Karpas-422 (cell line): Measurements from ENCODE around the gene SNX11. TPM values are rescaled to one million over a fixed set of nuclear protein-coding genes. Genes with fewer than 3 reads are reported as not detected.
"Not testable (repeated sequence)": the region's sequence is repeated elsewhere in the genome, so short reads cannot be mapped to it uniquely, and the experiment has no call there.

Source experiments
- DNase-seq: peaks from one replicate; pipeline ENCODE4 v3.0.0-alpha.2; 2015
- H2AFZ ChIP-seq: fragments of 200-600 bp; sonication (generic); 2 replicates; pipeline ENCODE4 v1.6.1; 2014; ENCODE audit warnings: antibody characterized with exemption, low read length, mixed read lengths
- H3K27ac ChIP-seq: fragments of 200-600 bp; sonication (generic); 2 replicates; pipeline ENCODE4 v1.5.1; 2014; ENCODE audit warnings: mild to moderate bottlenecking, low read length, moderate library complexity
- H3K27me3 ChIP-seq: fragments of 200-600 bp; sonication (generic); 2 replicates; pipeline ENCODE4 v1.6.1; 2014; ENCODE audit warnings: low read length, mixed read lengths
- H3K36me3 ChIP-seq: fragments of 200-600 bp; sonication (generic); 2 replicates; pipeline ENCODE4 v1.6.1; 2014; ENCODE audit warnings: low read length, mixed read lengths; ENCODE audit not compliant: insufficient read depth
- H3K4me1 ChIP-seq: fragments of 200-600 bp; sonication (generic); 2 replicates; pipeline ENCODE4 v1.6.1; 2014; ENCODE audit warnings: mild to moderate bottlenecking, low read length, mixed read lengths
- H3K4me2 ChIP-seq: fragments of 200-600 bp; sonication (generic); 2 replicates; pipeline ENCODE4 v1.6.1; 2014; ENCODE audit warnings: low read length, low read depth, mild to moderate bottlenecking; ENCODE audit not compliant: poor library complexity, severe bottlenecking
- H3K4me3 ChIP-seq: fragments of 200-600 bp; sonication (generic); 2 replicates; pipeline ENCODE4 v1.5.1; 2014; ENCODE audit warnings: mild to moderate bottlenecking, antibody characterized with exemption, low read length, mixed read lengths
- H3K79me2 ChIP-seq: fragments of 200-600 bp; sonication (generic); 2 replicates; pipeline ENCODE4 v1.6.1; 2014; ENCODE audit warnings: mild to moderate bottlenecking, low read length, mixed read lengths
- H3K9ac ChIP-seq: fragments of 200-600 bp; sonication (generic); 2 replicates; pipeline ENCODE4 v1.6.0; 2014; ENCODE audit warnings: low read length
- H3K9me2 ChIP-seq: fragments of 200-600 bp; sonication (generic), shearing (Covaris generic); replicated peaks from 2 replicates; pipeline ENCODE4 v1.6.0; 2014; ENCODE audit warnings: mild to moderate bottlenecking, low read length, moderate library complexity; ENCODE audit not compliant: insufficient read depth
- H3K9me3 ChIP-seq: fragments of 300-700, 200-600 bp; sonication (generic); 2 replicates; pipeline ENCODE4 v1.6.1; 2014; ENCODE audit warnings: low read length, mixed read lengths
- H4K20me1 ChIP-seq: fragments of 200-600 bp; sonication (generic); 2 replicates; pipeline ENCODE4 v1.6.1; 2014; ENCODE audit warnings: mild to moderate bottlenecking, antibody characterized with exemption, low read length, low read depth; ENCODE audit not compliant: insufficient read depth
- total RNA-seq: library from RNA; depleted of rRNA; stranded (reverse); fragments of >200 nt; shearing (Covaris generic); gene quantifications from 2 replicates; pipeline ENCODE4 v1.2.3, GENCODE V29; 2014; ENCODE audit warnings: low replicate concordance

SNX11 gene
- total RNA-seq, 1 experiment from 2014 or later: 16.4 TPM

DNA sequence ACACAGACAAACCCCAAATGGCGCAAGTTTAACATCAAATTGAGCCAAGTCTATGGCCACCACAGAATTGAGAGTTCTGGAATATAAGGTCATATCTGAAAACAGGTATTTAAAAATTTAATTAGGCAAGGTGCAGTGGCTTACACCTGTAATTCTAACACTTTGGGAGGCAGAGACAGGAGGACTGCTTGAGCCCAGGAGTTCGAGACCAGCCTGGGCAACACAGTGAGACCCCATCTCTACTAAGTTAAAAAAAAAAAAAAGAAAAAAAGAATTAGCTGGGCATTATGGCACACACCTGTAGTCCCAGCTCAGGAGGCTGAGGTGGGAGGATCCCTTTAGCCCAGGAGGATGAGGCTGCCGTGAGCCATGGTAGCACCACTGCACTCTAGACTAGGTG, 40.3 kb upstream of the SNX11 start:
- H3K36me3 ChIP-seq: peaks cover 37% of the 10 kb centered on the region
- no peak overlapping the region for H2AFZ ChIP-seq
- DNase-seq: no peak

DNA sequence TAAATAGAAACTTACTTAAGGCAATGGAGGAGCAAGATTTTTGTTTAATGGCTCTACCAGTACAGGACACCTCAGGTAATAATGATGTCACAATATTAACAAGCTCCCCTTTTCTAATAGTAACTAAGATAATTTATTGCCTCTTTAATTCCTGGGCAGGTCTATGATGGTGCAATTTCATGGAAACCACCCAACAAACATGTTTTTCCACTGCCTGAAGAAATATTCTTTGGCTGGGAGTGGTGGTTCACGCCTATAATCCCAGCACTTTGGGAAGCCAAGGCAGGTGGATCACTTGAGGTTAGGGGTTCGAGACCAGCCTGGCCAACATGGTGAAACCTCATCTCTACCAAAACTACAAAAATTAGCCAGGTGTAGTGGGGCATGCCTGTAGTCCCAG, 39.8 kb upstream of the SNX11 start:
- not testable (repeated sequence) for H2AFZ ChIP-seq, H3K79me2 ChIP-seq, H3K4me2 ChIP-seq, H4K20me1 ChIP-seq, H3K4me1 ChIP-seq, H3K9ac ChIP-seq, H3K4me3 ChIP-seq, H3K27ac ChIP-seq, DNase-seq, H3K9me3 ChIP-seq, H3K27me3 ChIP-seq, H3K9me2 ChIP-seq
- H3K36me3 ChIP-seq: peaks cover 33% of the 10 kb centered on the region

More for the DNA sequence above, 40.3 kb upstream of the SNX11 start:
- H3K9ac ChIP-seq: no peak overlapping the region
- H3K4me2 ChIP-seq: no peak overlapping the region
- H3K4me1 ChIP-seq: no peaks in the 10 kb centered on the region
- H3K4me3 ChIP-seq: no peak overlapping the region
- no peaks in the 10 kb centered on the region for H3K9me2 ChIP-seq
- H3K27ac ChIP-seq: no peak overlapping the region
- no peaks in the 10 kb centered on the region for H4K20me1 ChIP-seq
- H3K27me3 ChIP-seq: no peaks in the 10 kb centered on the region
- H3K79me2 ChIP-seq: no peaks in the 10 kb centered on the region; the same call in 1 of the 2 replicates
- no peaks in the 10 kb centered on the region for H3K9me3 ChIP-seq

GRCh38 chr17:48068491-48068961, 39.0 kb upstream of the SNX11 start:
- DNase-seq: peak; percentile 64
- peaks cover 30% of the 10 kb centered on the region for H3K36me3 ChIP-seq
- no peaks in the 10 kb centered on the region for H3K27me3 ChIP-seq
- H3K9me2 ChIP-seq: no peaks in the 10 kb centered on the region
- H3K27ac ChIP-seq: no peak overlapping the region
- H3K4me2 ChIP-seq: no peak overlapping the region
- no peaks in the 10 kb centered on the region; the same call in 1 of the 2 replicates for H3K79me2 ChIP-seq
- no peak overlapping the region for H3K4me3 ChIP-seq
- no peaks in the 10 kb centered on the region for H4K20me1 ChIP-seq
- no peak overlapping the region for H3K9ac ChIP-seq
- no peaks in the 10 kb centered on the region for H3K9me3 ChIP-seq
- H3K4me1 ChIP-seq: no peaks in the 10 kb centered on the region
- no peak overlapping the region for H2AFZ ChIP-seq

- Histone ChIP-seq H3K79me2 (no peaks in the 10 kb centered on the region; the same call in 1 of the 2 replicates), H4K20me1 (no peaks in the 10 kb centered on the region), H3K9me2 (no peaks in the 10 kb centered on the region), H2AFZ (no peak overlapping the region), H3K27ac (no peak overlapping the region), H3K4me2 (no peak overlapping the region), H3K36me3 (peaks cover 29% of the 10 kb centered on the region; the same call in 1 of the 2 replicates), H3K9ac (no peak overlapping the region), H3K27me3 (no peaks in the 10 kb centered on the region), H3K4me1 (no peaks in the 10 kb centered on the region), H3K9me3 (no peaks in the 10 kb centered on the region), H3K4me3 (no peak overlapping the region)
- no peak for DNase-seq
These were observed 37.4 kb upstream of the SNX11 start for GRCh38 chr17:48070195-48070594.

DNA sequence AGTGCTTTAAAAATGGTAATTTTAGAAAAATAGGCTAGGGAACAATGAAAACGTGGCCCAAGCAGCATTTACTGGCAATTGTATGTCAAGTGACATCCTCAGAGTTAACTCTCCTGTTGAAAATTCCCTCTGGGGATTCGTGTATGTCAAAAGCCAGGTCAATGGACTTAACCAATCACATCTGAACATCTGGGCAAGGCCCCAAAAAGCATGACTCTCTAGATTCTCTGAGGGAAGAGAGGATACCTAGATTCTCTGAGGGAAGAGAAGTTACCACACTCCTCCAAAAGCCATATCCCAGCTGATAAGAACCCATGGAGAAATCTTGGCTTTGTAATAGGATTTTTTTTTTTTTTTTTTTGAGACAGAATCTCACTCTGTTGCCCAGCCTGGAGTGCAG, 35.9 kb upstream of the SNX11 start:
- H3K36me3 ChIP-seq: peaks cover 24% of the 10 kb centered on the region; the same call in 1 of the 2 replicates

DNA sequence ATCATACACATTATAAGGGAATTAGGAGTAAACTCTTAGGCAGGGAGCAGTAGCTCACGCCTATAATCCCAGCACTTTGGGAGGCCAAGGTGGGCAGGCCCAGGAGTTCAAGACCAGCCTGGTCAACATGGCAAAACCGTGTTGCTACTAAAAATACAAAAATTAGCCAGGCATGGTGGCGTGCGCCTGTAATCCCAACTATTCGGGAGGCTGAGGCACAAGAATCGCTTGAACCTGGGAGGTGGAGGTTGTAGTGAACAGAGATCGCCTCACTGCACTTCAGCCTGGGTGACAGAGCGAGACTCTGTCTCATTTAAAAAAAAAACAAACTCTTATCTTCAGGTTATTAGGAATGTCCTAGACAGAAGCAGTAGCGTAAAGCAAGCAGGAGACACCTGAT, 34.8 kb upstream of the SNX11 start:
- H3K4me2 ChIP-seq, H4K20me1 ChIP-seq, H3K9me2 ChIP-seq, H3K9ac ChIP-seq, H3K27me3 ChIP-seq, H3K4me3 ChIP-seq, H3K79me2 ChIP-seq, H2AFZ ChIP-seq, H3K9me3 ChIP-seq, H3K4me1 ChIP-seq, DNase-seq, H3K27ac ChIP-seq: not testable (repeated sequence)
- H3K36me3 ChIP-seq: peaks cover 19% of the 10 kb centered on the region; the same call in 1 of the 2 replicates

More for the DNA sequence above, 35.9 kb upstream of the SNX11 start:
- Histone ChIP-seq H3K9ac (no peak overlapping the region), H3K4me3 (no peak overlapping the region), H4K20me1 (no peaks in the 10 kb centered on the region), H3K79me2 (no peaks in the 10 kb centered on the region; the same call in 1 of the 2 replicates), H3K9me3 (no peaks in the 10 kb centered on the region), H3K4me2 (no peak overlapping the region), H3K27me3 (no peaks in the 10 kb centered on the region), H3K4me1 (no peaks in the 10 kb centered on the region), H3K9me2 (no peaks in the 10 kb centered on the region), H2AFZ (no peak overlapping the region), H3K27ac (no peak overlapping the region)
- DNase-seq: no peak

GRCh38 chr17:48073566-48074094, 33.9 kb upstream of the SNX11 start:
- H3K27me3 ChIP-seq, H4K20me1 ChIP-seq, H2AFZ ChIP-seq, H3K9me2 ChIP-seq, H3K4me3 ChIP-seq, H3K9me3 ChIP-seq, H3K9ac ChIP-seq, H3K27ac ChIP-seq, H3K4me1 ChIP-seq, H3K79me2 ChIP-seq, H3K4me2 ChIP-seq, DNase-seq: not testable (repeated sequence)
- peaks cover 19% of the 10 kb centered on the region; the same call in 1 of the 2 replicates for H3K36me3 ChIP-seq

DNA sequence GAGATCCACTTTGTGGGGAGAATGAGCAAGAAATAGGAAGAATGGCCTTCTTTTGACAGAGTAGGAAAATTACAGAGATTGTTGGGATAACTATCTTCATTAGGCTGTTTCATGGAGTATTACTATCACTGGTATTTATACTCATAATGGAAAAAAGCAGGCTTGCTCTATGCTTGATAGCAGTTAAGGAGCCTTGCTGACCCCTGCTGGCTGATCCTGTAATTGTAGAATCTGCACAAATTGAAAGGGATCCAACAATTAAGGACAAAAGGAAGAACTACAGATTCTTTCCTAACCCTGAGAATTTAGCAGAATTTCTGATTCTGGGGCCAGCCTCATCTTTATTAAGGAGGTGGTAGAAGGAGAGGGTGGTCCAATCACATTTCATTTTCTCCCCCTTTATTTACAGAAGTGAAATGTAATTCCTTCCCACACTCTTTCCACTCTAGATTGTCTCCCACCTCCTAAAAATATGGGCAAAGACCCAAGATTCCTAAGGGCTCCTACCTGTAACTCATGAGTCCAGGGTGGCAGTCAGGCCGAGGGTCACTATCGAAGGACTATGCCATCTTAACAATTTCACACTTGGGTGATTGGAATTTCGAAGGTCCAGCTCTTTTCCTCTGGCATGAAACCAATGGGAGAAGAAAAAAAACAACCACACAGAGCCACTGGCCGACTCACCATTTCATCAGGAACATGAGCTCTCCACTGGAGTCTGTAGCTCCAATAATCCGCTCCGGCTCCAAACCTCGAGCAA, 33.1 kb upstream of the SNX11 start:
- Histone ChIP-seq H3K9ac (no peak overlapping the region), H3K79me2 (peaks cover 13% of the 10 kb centered on the region), H3K4me1 (no peaks in the 10 kb centered on the region), H3K4me2 (no peak overlapping the region), H4K20me1 (no peaks in the 10 kb centered on the region), H3K27ac (no peak overlapping the region), H3K4me3 (no peak overlapping the region), H2AFZ (no peak overlapping the region), H3K9me3 (no peaks in the 10 kb centered on the region), H3K9me2 (no peaks in the 10 kb centered on the region), H3K36me3 (peaks cover 19% of the 10 kb centered on the region; the same call in 1 of the 2 replicates), H3K27me3 (no peaks in the 10 kb centered on the region)
- peak; percentile 86 for DNase-seq
